ENCODE measurements around the gene KRT71.

DNA sequence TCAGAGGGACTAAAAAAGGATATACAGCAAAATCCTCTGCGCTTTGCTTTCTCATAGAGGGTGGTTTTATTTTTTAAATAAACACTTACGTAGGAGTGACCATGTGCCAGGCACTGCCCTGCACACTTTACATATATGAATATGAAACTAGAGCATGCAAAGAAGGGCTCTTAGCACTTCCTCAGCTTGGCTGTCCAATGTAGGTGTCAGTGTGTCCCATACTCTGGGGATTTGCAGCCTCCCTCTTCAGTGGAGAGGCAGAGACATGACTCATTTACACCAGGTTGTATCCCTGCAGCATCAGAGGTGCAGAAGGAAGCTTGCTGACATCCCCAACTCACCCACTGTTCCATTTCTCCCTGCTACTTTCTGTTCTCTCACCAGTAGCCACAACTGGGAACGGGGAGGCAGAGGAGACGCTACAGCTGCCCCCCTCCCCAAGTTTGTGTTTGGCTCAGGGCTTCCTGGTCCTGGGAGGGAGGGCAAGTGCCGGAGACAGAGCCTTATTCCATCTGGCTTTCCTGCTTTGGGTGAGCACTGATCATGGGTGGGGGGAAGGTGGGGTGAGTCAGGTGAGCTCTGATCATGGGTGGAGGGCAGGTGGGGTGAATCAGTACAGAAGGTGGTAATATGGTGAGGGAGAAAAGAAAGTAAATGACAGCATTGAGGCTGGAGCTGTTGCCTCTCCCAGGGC is 27.9 kb downstream of the KRT71 start:
- TF ChIP-seq, protein P1, sequence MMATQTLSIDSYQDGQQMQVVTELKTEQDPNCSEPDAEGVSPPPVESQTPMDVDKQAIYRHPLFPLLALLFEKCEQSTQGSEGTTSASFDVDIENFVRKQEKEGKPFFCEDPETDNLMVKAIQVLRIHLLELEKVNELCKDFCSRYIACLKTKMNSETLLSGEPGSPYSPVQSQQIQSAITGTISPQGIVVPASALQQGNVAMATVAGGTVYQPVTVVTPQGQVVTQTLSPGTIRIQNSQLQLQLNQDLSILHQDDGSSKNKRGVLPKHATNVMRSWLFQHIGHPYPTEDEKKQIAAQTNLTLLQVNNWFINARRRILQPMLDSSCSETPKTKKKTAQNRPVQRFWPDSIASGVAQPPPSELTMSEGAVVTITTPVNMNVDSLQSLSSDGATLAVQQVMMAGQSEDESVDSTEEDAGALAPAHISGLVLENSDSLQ (IDR thresholded peaks at IDR 0.05), result no peak
- TF ChIP-seq ARNT (IDR thresholded peaks at IDR 0.05) (no peak), FOXK2 (IDR thresholded peaks at IDR 0.05) (no peak)

Measured in HEK293T (cell line).